ENCODE measurements around the gene DPT. TPM values are rescaled to one million over a fixed set of nuclear protein-coding genes. Genes with fewer than 3 reads are reported as not detected.

DPT gene
- total RNA-seq, 1 donor from 2014 or later = 13.0 TPM

- DNase-seq (ENCODE audit: low spot score) = no peak
- no peak for TF ChIP-seq CTCF (IDR thresholded peaks at IDR 0.05)
- no peaks in the 10 kb centered on the region for H3K36me3 Mint-ChIP-seq (ENCODE audit: low read depth)
- H3K27ac Mint-ChIP-seq (ENCODE audit: unreplicated experiment) = no peak overlapping the region
- peaks cover 7% of the 10 kb centered on the region for H3K4me1 Mint-ChIP-seq (ENCODE audit: low read depth)
- no peaks in the 10 kb centered on the region for H3K9me3 Mint-ChIP-seq (ENCODE audit: low read depth)
- H3K4me3 Mint-ChIP-seq (ENCODE audit: unreplicated experiment) = no peak overlapping the region
- H3K27me3 Mint-ChIP-seq (ENCODE audit: low read depth) = no peaks in the 10 kb centered on the region
These were observed 31.2 kb upstream of the DPT start for GRCh38 chr1:168760241-168760640.

- H3K36me3 Mint-ChIP-seq (ENCODE audit: low read depth) = no peaks in the 10 kb centered on the region
- H3K4me3 Mint-ChIP-seq (ENCODE audit: unreplicated experiment) = no peak overlapping the region
- no peak for DNase-seq (ENCODE audit: low spot score)
- peaks cover 15% of the 10 kb centered on the region for H3K4me1 Mint-ChIP-seq (ENCODE audit: low read depth)
- no peaks in the 10 kb centered on the region for H3K27me3 Mint-ChIP-seq (ENCODE audit: low read depth)
- no peaks in the 10 kb centered on the region for H3K9me3 Mint-ChIP-seq (ENCODE audit: low read depth)
- TF ChIP-seq CTCF (IDR thresholded peaks at IDR 0.05) = no peak
- no peak overlapping the region for H3K27ac Mint-ChIP-seq (ENCODE audit: unreplicated experiment)
These were observed 30.1 kb upstream of the DPT start for GRCh38 chr1:168759077-168759476.

- Mint-ChIP-seq H3K4me1 (ENCODE audit: low read depth) (peaks cover 15% of the 10 kb centered on the region), H3K36me3 (ENCODE audit: low read depth) (no peaks in the 10 kb centered on the region), H3K9me3 (ENCODE audit: low read depth) (no peaks in the 10 kb centered on the region), H3K27me3 (ENCODE audit: low read depth) (no peaks in the 10 kb centered on the region), H3K4me3 (ENCODE audit: unreplicated experiment) (no peak overlapping the region), H3K27ac (ENCODE audit: unreplicated experiment) (no peak overlapping the region)
- no peak for DNase-seq (ENCODE audit: low spot score)
- TF ChIP-seq CTCF (IDR thresholded peaks at IDR 0.05) = no peak
These were observed 29.5 kb upstream of the DPT start for GRCh38 chr1:168758503-168758902.

GRCh38 chr1:168755800-168756418 lies 26.9 kb upstream of the DPT start:
- no peaks in the 10 kb centered on the region for H3K36me3 Mint-ChIP-seq (ENCODE audit: low read depth)
- H3K9me3 Mint-ChIP-seq (ENCODE audit: low read depth) = no peaks in the 10 kb centered on the region
- H3K4me1 Mint-ChIP-seq (ENCODE audit: low read depth) = peaks cover 32% of the 10 kb centered on the region
- no peaks in the 10 kb centered on the region for H3K27me3 Mint-ChIP-seq (ENCODE audit: low read depth)
- TF ChIP-seq CTCF (IDR thresholded peaks at IDR 0.05) = no peak
- DNase-seq (ENCODE audit: low spot score) = no peak
- no peak overlapping the region for H3K27ac Mint-ChIP-seq (ENCODE audit: unreplicated experiment)
- H3K4me3 Mint-ChIP-seq (ENCODE audit: unreplicated experiment) = no peak overlapping the region

- TF ChIP-seq CTCF (IDR thresholded peaks at IDR 0.05) = no peak
- Mint-ChIP-seq H3K4me3 (ENCODE audit: unreplicated experiment) (no peak overlapping the region), H3K27me3 (ENCODE audit: low read depth) (no peaks in the 10 kb centered on the region), H3K27ac (ENCODE audit: unreplicated experiment) (no peak overlapping the region), H3K9me3 (ENCODE audit: low read depth) (peaks cover 4% of the 10 kb centered on the region), H3K36me3 (ENCODE audit: low read depth) (no peaks in the 10 kb centered on the region), H3K4me1 (ENCODE audit: low read depth) (peaks cover 35% of the 10 kb centered on the region)
- DNase-seq (ENCODE audit: low spot score) = no peak
These were observed 23.3 kb upstream of the DPT start for GRCh38 chr1:168752171-168752832.

Measured in chondrocyte (in vitro differentiated cells).